Heart right ventricle (tissue), 16 donors: ENCODE measurements around the gene CRYL1. TPM values are rescaled to one million over a fixed set of nuclear protein-coding genes. Genes with fewer than 3 reads are reported as not detected.

ENCODE experiments used
- ATAC-seq, 8 donors: fragments of 200-7000 bp; cut with Tn5 transposase; one replicate each; pipeline ENCODE4 v1.9.1; 2020; ENCODE audit warnings: mild to moderate bottlenecking in 8 of 8, moderate library complexity in 8 of 8, moderate number of reproducible peaks in 1 of 8
- DNase-seq, 2 donors: peaks; one replicate each; pipeline ENCODE4 v3.0.0-alpha.2; 2020
- H3K27ac ChIP-seq, 10 donors: fragments of 200-600 bp; sonication (generic) in 2 of 10; one replicate each; pipeline versions ENCODE4 v1.5.0 to v1.8.0; 2020 to 2022; ENCODE audit warnings: mild to moderate bottlenecking in 3 of 10
- H3K27me3 ChIP-seq, 7 donors: fragments of 200-600 bp; one replicate each; pipeline ENCODE4 v1.8.0; 2021 to 2022; ENCODE audit warnings: mild to moderate bottlenecking in 2 of 7
- H3K36me3 ChIP-seq, 9 donors: fragments of 200-600 bp; sonication (generic) in 1 of 9; one replicate each; pipeline versions ENCODE4 v1.5.0 to v1.8.0; 2020 to 2022; ENCODE audit warnings: mild to moderate bottlenecking in 2 of 9
- H3K4me1 ChIP-seq, 9 donors: fragments of 200-600 bp; sonication (generic) in 1 of 9; one replicate each; pipeline versions ENCODE4 v1.5.0 to v1.8.0; 2020 to 2022; ENCODE audit warnings: mild to moderate bottlenecking in 4 of 9
- H3K4me3 ChIP-seq, 10 donors: fragments of 200-600 bp; sonication (generic) in 2 of 10; one replicate each; pipeline versions ENCODE4 v1.5.0 to v1.8.0; 2020 to 2022; ENCODE audit warnings: mild to moderate bottlenecking in 7 of 10, moderate library complexity in 2 of 10
- H3K9me3 ChIP-seq, 11 donors: fragments of 200-600 bp in 10 of 11; sonication (generic) in 2 of 11; one replicate each; pipeline versions ENCODE4 v1.5.0 to v1.8.0; 2013 to 2022; ENCODE audit warnings: mild to moderate bottlenecking in 2 of 11, control low read depth in 1 of 11, moderate library complexity in 1 of 11
- CTCF ChIP-seq, 9 donors: fragments of 200-600 bp; sonication (generic) in 2 of 9; IDR thresholded peaks; one replicate each; pipeline versions ENCODE4 v1.5.0 to v1.8.0; 2021 to 2022; ENCODE audit warnings: antibody characterized with exemption in 9 of 9, mild to moderate bottlenecking in 5 of 9, moderate library complexity in 1 of 9
- WGBS, 2 donors: extraction: QIAGEN DNeasy Blood & Tissue Kit; methylation state at CpG; one replicate each; pipeline ENCODE4 v1.1.7; 2013; ENCODE audit warnings: inconsistent platforms in 1 of 2; 5-methylcytosine and 5-hydroxymethylcytosine counted together
- intact Hi-C, 10 donors: fragments of 100-400 bp; cut with DNase I; formaldehyde crosslinking; loops; one replicate each; pipeline versions ENCODE4 v1.11.1 to v1.14.2; 2022
- polyA plus RNA-seq, 2 donors: library from polyadenylated mRNA; stranded (reverse); fragments of 200-250 nt; gene quantifications; one replicate each; pipeline ENCODE4 v1.2.3, GENCODE V29; 2013
- total RNA-seq, 10 donors: library from RNA; stranded (reverse); fragmentation: NEBNext Ultra II Directional in 3 of 10; extraction: Animal tissue kit (Norgen Biotek cat#: 25700) in 3 of 10; gene quantifications; one replicate each; pipeline versions ENCODE4 v1.2.1 to v1.2.4, GENCODE V29; 2021 to 2023
- donor health status: Arrhythmogenic right ventricular cardiomyopathy.
- donor health status: ischemic (EF 13 %, LVEDD 7.1; RV severe dilation, severe dysfunction).
- donor health status: healthy with polysubstance abuse.
- donor health status: DM: no; HTN: yes; CAD: no.
- donor health status: DM: no; HTN: no; CAD: no.
- donor health status: ischemic (EF 25% LVEDD 6.9; RV normal size, moderate dysfunction).
- donor health status: ischemic (EF 25% LVEDD 5.7; RV mildly dilated, moderate dysfunction).
- donor health status: healthy.
- donor health status: DM: yes; HTN: yes; CAD: no.
- donor health status: Ischemic cardiomyopathy.
- donor health status: ischemic (EF 35%, LVEDD 5.7; RV mildly dilated, moderate dysfunction).
- donor health status: nonischemic (EF 11% LVEDD 7.7; RV severe dilation, severe dysfunction).
- donor health status: DM: yes; HTN: yes; CAD: no.
- donor health status: PGD.
- donor health status: ischemic (EF 29% LVEDD 5.4; RV normal size, mild dysfunction).
- donor health status: nonischemic (EF 23%, LVEDD 6.1; RV moderate dilation, normal function).

The CRYL1 gene
- total and polyA plus RNA-seq, 12 donors, result 10.1 to 27.3 (median 23.2) TPM

GRCh38 chr13:20512042-20512683 lies 13.5 kb downstream of the CRYL1 start:
- no peaks in the 10 kb centered on the region for H3K9me3 ChIP-seq
- no peak overlapping the region for H3K4me3 ChIP-seq
- H3K27me3 ChIP-seq, result no peaks in the 10 kb centered on the region
- ATAC-seq, result peak in 2 of 8 donors; percentile 64 to 69
- 80% methylated on average over 10 of the region's 10 CpGs for WGBS, 2 donors
- H3K36me3 ChIP-seq, result peaks cover 0 to 53% (median 8%) of the 10 kb centered on the region in 9 donors
- no peak for TF ChIP-seq CTCF (IDR thresholded peaks at IDR 0.05)
- intact Hi-C loops, result loop anchor here in 1 of 10 donors (10.0 kb wide), 1 partner anchor 53 kb away; the partner anchor contains the start of gene IFT88
- H3K4me1 ChIP-seq, result peaks cover 0 to 11% (median 0%) of the 10 kb centered on the region in 9 donors
- DNase-seq, result no peak
- no peak overlapping the region for H3K27ac ChIP-seq

- peak overlapping the region in 2 of 10 donors; percentile 7 to 54 for H3K27ac ChIP-seq
- H3K36me3 ChIP-seq, result peaks cover 0 to 59% (median under 1%) of the 10 kb centered on the region in 9 donors
- no peaks in the 10 kb centered on the region for H3K9me3 ChIP-seq
- H3K27me3 ChIP-seq, result no peaks in the 10 kb centered on the region
- no peak for ATAC-seq
- intact Hi-C loops, result loop anchor here in 1 of 10 donors (10.0 kb wide), 1 partner anchor 68 kb away; no protein-coding TSS in a partner anchor
- peaks cover 0 to 16% (median 3%) of the 10 kb centered on the region in 9 donors for H3K4me1 ChIP-seq
- H3K4me3 ChIP-seq, result no peak overlapping the region
- DNase-seq, result no peak
- 74 to 79% methylated on average over 4 of the region's 4 CpGs for WGBS, 2 donors
- no peak for TF ChIP-seq CTCF (IDR thresholded peaks at IDR 0.05)
Observed at GRCh38 chr13:20506696-20507095, 19.0 kb downstream of the CRYL1 start.

DNA sequence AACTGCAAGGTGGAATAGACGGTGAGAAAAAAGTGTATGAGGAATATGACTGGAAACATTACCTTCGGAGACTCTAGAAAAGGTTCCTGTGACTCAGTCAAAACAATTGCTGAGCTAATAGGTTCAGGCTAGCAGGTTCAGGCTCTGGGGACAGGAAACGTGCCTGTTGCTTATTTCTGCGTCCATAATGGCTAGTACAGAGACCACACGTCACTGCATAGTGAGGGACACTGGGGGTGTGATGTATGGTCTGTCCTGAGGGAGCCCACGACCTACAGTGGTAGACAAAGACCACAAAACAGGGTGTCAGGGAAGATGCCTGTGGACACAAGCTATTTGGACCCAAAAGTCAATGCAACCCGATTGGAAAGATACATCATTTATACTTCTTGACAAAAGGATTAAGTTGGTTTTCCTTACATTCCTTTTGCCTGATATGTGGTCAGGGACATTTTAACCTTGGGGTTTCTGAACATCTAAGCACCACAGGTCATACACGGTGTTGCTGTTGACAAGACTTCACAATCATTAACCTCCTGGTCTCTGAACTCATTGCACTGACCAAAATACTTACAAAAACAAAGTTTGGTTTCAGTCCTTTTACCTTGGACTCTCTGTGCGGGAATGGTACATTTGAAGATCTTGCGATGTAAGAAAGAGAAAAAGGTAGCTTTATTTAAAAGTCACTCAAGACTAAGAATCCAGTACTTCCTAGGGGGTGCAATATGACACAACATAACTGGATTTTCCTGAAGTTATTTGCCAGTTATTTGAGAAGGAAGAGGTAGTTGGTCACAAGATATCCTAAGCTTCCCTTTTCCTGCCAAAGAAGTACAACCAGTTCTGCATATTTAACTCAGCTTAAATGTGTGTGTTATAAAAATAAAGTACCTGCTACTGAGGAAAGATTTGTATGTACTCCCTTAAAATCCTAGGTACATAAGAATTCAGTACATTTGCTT lies 20.0 kb downstream of the CRYL1 start:
- DNase-seq (no peak), ATAC-seq (peak in 4 of 8 donors; percentile 25 to 70 (median 56))
- H3K4me3 ChIP-seq, result no peak overlapping the region
- no peak for TF ChIP-seq CTCF (IDR thresholded peaks at IDR 0.05)
- H3K27ac ChIP-seq, result peak overlapping the region in 5 of 10 donors; percentile 7 to 54 (median 12)
- no peaks in the 10 kb centered on the region for H3K27me3 ChIP-seq
- intact Hi-C loops, result loop anchor here in 1 of 10 donors (10.0 kb wide), 1 partner anchor 69 kb away; no protein-coding TSS in a partner anchor
- peaks cover 0 to 49% (median 0%) of the 10 kb centered on the region in 9 donors for H3K36me3 ChIP-seq
- peaks cover 0 to under 1% (median 0%) of the 10 kb centered on the region in 11 donors for H3K9me3 ChIP-seq
- 86% methylated on average over 10 of the region's 10 CpGs for WGBS, 2 donors
- H3K4me1 ChIP-seq, result peaks cover 0 to 26% (median 3%) of the 10 kb centered on the region in 9 donors
